Heart left ventricle (tissue), 13 donors: ENCODE data around the gene INSRR.

Experiments
- POLR2A ChIP-seq, 2 donors: fragments of 450-650 bp; IDR thresholded peaks; one replicate each; pipeline ENCODE4 v1.6.1; 2017; ENCODE audit warnings: antibody characterized with exemption in 2 of 2, mild to moderate bottlenecking in 2 of 2, moderate library complexity in 2 of 2
- TF ChIP-seq, protein P1 (sequence below), 12 donors: fragments of 200-600 bp; sonication (generic) in 4 of 12; IDR thresholded peaks; one replicate each; pipeline versions ENCODE4 v1.5.0 to v1.8.0; 2018 to 2022; ENCODE audit warnings: antibody characterized with exemption in 12 of 12, mild to moderate bottlenecking in 5 of 12
- donor health status: ischemic (EF 13 %, LVEDD 7.1; RV severe dilation, severe dysfunction).
- donor health status: DM: no; HTN: yes; CAD: no.
- donor health status: DM: no; HTN: no; CAD: no.
- donor health status: ischemic (EF 25% LVEDD 6.9; RV normal size, moderate dysfunction).
- donor health status: ischemic (EF 25% LVEDD 5.7; RV mildly dilated, moderate dysfunction).
- donor health status: ischemic (EF 35%, LVEDD 5.7; RV mildly dilated, moderate dysfunction).
- donor health status: nonischemic (EF 11% LVEDD 7.7; RV severe dilation, severe dysfunction).
- donor health status: DM: yes; HTN: yes; CAD: no.
- donor health status: PGD.
- donor health status: ischemic (EF 29% LVEDD 5.4; RV normal size, mild dysfunction).
- donor health status: nonischemic (EF 23%, LVEDD 6.1; RV moderate dilation, normal function).

DNA sequence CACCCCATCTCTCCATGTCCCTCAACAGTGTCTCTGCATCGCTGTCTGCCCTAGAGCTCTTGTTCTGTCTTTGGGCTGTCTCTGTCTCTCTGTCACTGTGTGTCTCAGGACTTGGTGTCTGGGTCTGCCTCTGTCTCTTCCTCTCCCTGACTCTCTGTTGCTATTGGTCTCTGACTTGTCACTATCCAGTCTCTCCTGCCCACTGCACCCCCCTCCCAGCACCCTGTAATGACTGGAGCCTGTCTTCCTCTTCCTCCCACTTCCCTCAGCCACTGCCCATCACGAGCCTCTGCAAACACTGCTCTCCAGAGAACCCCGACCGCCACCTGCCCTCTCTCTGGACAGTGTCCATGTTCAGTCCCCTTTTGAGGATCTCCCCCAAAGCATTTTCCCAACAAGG lies 46.7 kb upstream of the INSRR start:
- TF ChIP-seq, protein P1, sequence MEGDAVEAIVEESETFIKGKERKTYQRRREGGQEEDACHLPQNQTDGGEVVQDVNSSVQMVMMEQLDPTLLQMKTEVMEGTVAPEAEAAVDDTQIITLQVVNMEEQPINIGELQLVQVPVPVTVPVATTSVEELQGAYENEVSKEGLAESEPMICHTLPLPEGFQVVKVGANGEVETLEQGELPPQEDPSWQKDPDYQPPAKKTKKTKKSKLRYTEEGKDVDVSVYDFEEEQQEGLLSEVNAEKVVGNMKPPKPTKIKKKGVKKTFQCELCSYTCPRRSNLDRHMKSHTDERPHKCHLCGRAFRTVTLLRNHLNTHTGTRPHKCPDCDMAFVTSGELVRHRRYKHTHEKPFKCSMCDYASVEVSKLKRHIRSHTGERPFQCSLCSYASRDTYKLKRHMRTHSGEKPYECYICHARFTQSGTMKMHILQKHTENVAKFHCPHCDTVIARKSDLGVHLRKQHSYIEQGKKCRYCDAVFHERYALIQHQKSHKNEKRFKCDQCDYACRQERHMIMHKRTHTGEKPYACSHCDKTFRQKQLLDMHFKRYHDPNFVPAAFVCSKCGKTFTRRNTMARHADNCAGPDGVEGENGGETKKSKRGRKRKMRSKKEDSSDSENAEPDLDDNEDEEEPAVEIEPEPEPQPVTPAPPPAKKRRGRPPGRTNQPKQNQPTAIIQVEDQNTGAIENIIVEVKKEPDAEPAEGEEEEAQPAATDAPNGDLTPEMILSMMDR (IDR thresholded peaks at IDR 0.05), result no peak
- no peak for TF ChIP-seq POLR2A (IDR thresholded peaks at IDR 0.05)
